H9 (cell line): ENCODE results near the gene DDX27. TPM values are rescaled to one million over a fixed set of nuclear protein-coding genes. Genes with fewer than 3 reads are reported as not detected.

Source experiments
- DNase-seq: peaks from one replicate; pipeline ENCODE4 v3.0.0-alpha.2; 2017
- H2AFZ ChIP-seq: one replicate; pipeline ENCODE4 v1.6.1; 2013; ENCODE audit warnings: mild to moderate bottlenecking, low read length, control low read depth, moderate library complexity
- H2AK5ac ChIP-seq: 2 replicates; pipeline ENCODE4 v1.6.1; 2013; ENCODE audit warnings: low read length, control low read depth, mixed read lengths; ENCODE audit not compliant: insufficient read length
- H2BK120ac ChIP-seq: one replicate; pipeline ENCODE4 v1.6.1; 2013; ENCODE audit warnings: low read depth, mild to moderate bottlenecking, low read length, control low read depth, inconsistent platforms; ENCODE audit not compliant: poor library complexity, severe bottlenecking
- H2BK12ac ChIP-seq: 2 replicates; pipeline ENCODE4 v1.6.1; 2013; ENCODE audit warnings: low read length, control low read depth, mixed read lengths, low read depth; ENCODE audit not compliant: insufficient read length
- H2BK15ac ChIP-seq: 2 replicates; pipeline ENCODE4 v1.6.1; 2013; ENCODE audit warnings: low read depth, low read length, control low read depth
- H2BK20ac ChIP-seq: one replicate; pipeline ENCODE4 v1.6.1; 2013; ENCODE audit warnings: low read depth, mild to moderate bottlenecking, low read length, control low read depth, inconsistent platforms; ENCODE audit not compliant: poor library complexity, severe bottlenecking
- H2BK5ac ChIP-seq: 2 replicates; pipeline ENCODE4 v1.6.1; 2013; ENCODE audit warnings: low read length, control low read depth, mixed read lengths; ENCODE audit not compliant: insufficient read length
- H3K14ac ChIP-seq: 2 replicates; pipeline ENCODE4 v1.6.1; 2013; ENCODE audit warnings: low read length, control low read depth; ENCODE audit not compliant: insufficient read depth
- H3K18ac ChIP-seq: 2 replicates; pipeline ENCODE4 v1.6.1; 2013; ENCODE audit warnings: low read depth, mild to moderate bottlenecking, mixed read lengths, low read length, control low read depth; ENCODE audit not compliant: insufficient read length
- H3K23ac ChIP-seq: 2 replicates; pipeline ENCODE4 v1.6.1; 2013; ENCODE audit warnings: low read length, control low read depth, mixed read lengths, low read depth; ENCODE audit not compliant: insufficient read length
- H3K23me2 ChIP-seq: 2 replicates; pipeline ENCODE4 v1.6.1; 2013; ENCODE audit warnings: low read depth, mild to moderate bottlenecking, mixed read lengths, low read length, control low read depth; ENCODE audit not compliant: insufficient read length, poor library complexity, severe bottlenecking
- H3K27ac ChIP-seq: 2 replicates; pipeline ENCODE4 v1.5.1; 2013; ENCODE audit warnings: low read length, control low read depth, mixed read lengths, low read depth; ENCODE audit not compliant: insufficient read length
- H3K27me3 ChIP-seq: 2 replicates; pipeline ENCODE4 v1.6.1; 2013; ENCODE audit warnings: low read length, control low read depth, inconsistent platforms; ENCODE audit not compliant: insufficient read depth
- H3K4ac ChIP-seq: 2 replicates; pipeline ENCODE4 v1.6.1; 2013; ENCODE audit warnings: low read depth, mild to moderate bottlenecking, control low read depth, inconsistent platforms, low read length, moderate library complexity
- H3K4me1 ChIP-seq: 2 replicates; pipeline ENCODE4 v1.6.1; 2013; ENCODE audit warnings: low read length, control low read depth, inconsistent platforms; ENCODE audit not compliant: insufficient read depth
- H3K4me2 ChIP-seq: 2 replicates; pipeline ENCODE4 v1.6.1; 2013; ENCODE audit warnings: low read length, control low read depth, mixed read lengths; ENCODE audit not compliant: insufficient read length, insufficient read depth
- H3K56ac ChIP-seq: 2 replicates; pipeline ENCODE4 v1.6.1; 2013; ENCODE audit warnings: low read depth, mild to moderate bottlenecking, mixed read lengths, low read length, control low read depth; ENCODE audit not compliant: insufficient read length
- H3K79me1 ChIP-seq: 2 replicates; pipeline ENCODE4 v1.6.1; 2013; ENCODE audit warnings: low read depth, mild to moderate bottlenecking, moderate library complexity, low read length, control low read depth, inconsistent platforms; ENCODE audit not compliant: insufficient read depth, poor library complexity, severe bottlenecking
- H3K79me2 ChIP-seq: 2 replicates; pipeline ENCODE4 v1.6.1; 2013; ENCODE audit warnings: low read length, control low read depth, inconsistent platforms; ENCODE audit not compliant: insufficient read depth
- H3K9ac ChIP-seq: 2 replicates; pipeline ENCODE4 v1.6.1; 2013; ENCODE audit warnings: low read length, control low read depth, mixed read lengths; ENCODE audit not compliant: insufficient read length; ENCODE audit errors: extremely low read depth
- H3K9me3 ChIP-seq: one replicate; pipeline ENCODE4 v1.6.1; 2013; ENCODE audit warnings: low read depth, low read length, inconsistent platforms; ENCODE audit not compliant: control insufficient read depth
- H3T11ph ChIP-seq: one replicate; pipeline ENCODE4 v1.6.1; 2013; ENCODE audit warnings: mild to moderate bottlenecking, low read length, control low read depth, inconsistent platforms
- H4K20me1 ChIP-seq: one replicate; pipeline ENCODE4 v1.6.1; 2013; ENCODE audit not compliant: control insufficient read depth, insufficient read length, insufficient read depth
- H4K5ac ChIP-seq: 2 replicates; pipeline ENCODE4 v1.6.1; 2013; ENCODE audit warnings: low read depth, mild to moderate bottlenecking, mixed read lengths, low read length, control low read depth; ENCODE audit not compliant: insufficient read length
- H4K8ac ChIP-seq: replicated peaks from 2 replicates; pipeline ENCODE4 v1.6.1; 2013; ENCODE audit warnings: low read length, control low read depth, mixed read lengths, low read depth; ENCODE audit not compliant: insufficient read length
- H4K91ac ChIP-seq: 2 replicates; pipeline ENCODE4 v1.6.1; 2013; ENCODE audit warnings: low read depth, mild to moderate bottlenecking, moderate library complexity, mixed read lengths, low read length, control low read depth; ENCODE audit not compliant: insufficient read length
- H3K27ac Mint-ChIP-seq, 3 experiments: 2 replicates in 2 of 3; 3 replicates in 1 of 3; pipeline ENCODE4 v1.8.0; 2020 to 2021; ENCODE audit warnings: mixed read lengths in 3 of 3, mild to moderate bottlenecking in 1 of 3, moderate library complexity in 1 of 3
- H3K27me3 Mint-ChIP-seq: 2 replicates; pipeline ENCODE4 v1.8.0; 2021; ENCODE audit warnings: low read depth, mild to moderate bottlenecking, moderate library complexity, mixed read lengths
- H3K36me3 Mint-ChIP-seq, 3 experiments: 2 replicates in 2 of 3; 3 replicates in 1 of 3; pipeline ENCODE4 v1.8.0; 2020 to 2021; ENCODE audit warnings: low read depth in 3 of 3, mixed read lengths in 3 of 3; ENCODE audit not compliant: insufficient read depth in 1 of 3
- H3K4me1 Mint-ChIP-seq, 2 experiments: 2 replicates each; pipeline ENCODE4 v1.8.0; 2020; ENCODE audit warnings: mixed read lengths in 2 of 2
- H3K4me3 Mint-ChIP-seq, 2 experiments: 2 replicates in 1 of 2; 3 replicates in 1 of 2; pipeline ENCODE4 v1.8.0; 2020 to 2021; ENCODE audit warnings: mild to moderate bottlenecking in 2 of 2, mixed read lengths in 2 of 2, moderate library complexity in 1 of 2
- H3K9me3 Mint-ChIP-seq, 2 experiments: 2 replicates in 1 of 2; 3 replicates in 1 of 2; pipeline ENCODE4 v1.8.0; 2020; ENCODE audit warnings: mild to moderate bottlenecking in 2 of 2, mixed read lengths in 2 of 2, moderate library complexity in 1 of 2
- CTCF ChIP-seq: fragments of 200-600 bp; sonication (generic); conservative IDR thresholded peaks from 3 replicates; pipeline ENCODE4 v1.8.0; 2021; ENCODE audit warnings: antibody characterized with exemption, mild to moderate bottlenecking
- WGBS: extraction: QIAGEN DNeasy Blood & Tissue Kit; methylation state at CpG from one replicate; pipeline ENCODE4 v1.1.7; 2013; ENCODE audit warnings: missing lambda C conversion rate, low lambda C conversion rate, mixed read lengths; ENCODE audit not compliant: insufficient read length; ENCODE audit errors: extremely low coverage; 5-methylcytosine and 5-hydroxymethylcytosine counted together
- total RNA-seq: library from RNA; stranded (reverse); gene quantifications from 2 replicates; pipeline ENCODE4 v1.2.1, GENCODE V29; 2021

The DDX27 gene
- total RNA-seq, 1 experiment from 2014 or later = 46.9 TPM

GRCh38 chr20:49229381-49229780 is 10.2 kb downstream of the DDX27 start:
- H3K27ac Mint-ChIP-seq = peak overlapping the region in 1 of 3 experiments; percentile 31; a peak in 2 of 7 replicates
- Histone ChIP-seq H3K14ac (no peak overlapping the region), H4K8ac (no peak overlapping the region), H4K91ac (no peak overlapping the region), H3K23me2 (no peaks in the 10 kb centered on the region), H3K27me3 (no peaks in the 10 kb centered on the region), H2BK120ac (no peak overlapping the region), H3K9ac (no peak overlapping the region), H3T11ph (no peak overlapping the region), H2BK15ac (no peak overlapping the region), H3K4ac (no peak overlapping the region), H3K56ac (no peak overlapping the region), H2AK5ac (no peak overlapping the region), H4K5ac (no peak overlapping the region), H3K18ac (no peak overlapping the region), H2BK20ac (no peak overlapping the region), H3K23ac (no peak overlapping the region), H3K4me1 (no peaks in the 10 kb centered on the region), H2BK5ac (no peak overlapping the region), H3K4me2 (no peak overlapping the region), H2AFZ (no peak overlapping the region), H4K20me1 (no peaks in the 10 kb centered on the region), H3K27ac (no peak overlapping the region), H3K9me3 (no peaks in the 10 kb centered on the region), H3K79me2 (no peaks in the 10 kb centered on the region), H2BK12ac (no peak overlapping the region), H3K79me1 (no peaks in the 10 kb centered on the region)
- no CpG with 5 or more reads among the region's 2 CpGs for WGBS
- peaks cover 47 to 87% (median 80%) of the 10 kb centered on the region in 3 experiments for H3K36me3 Mint-ChIP-seq
- TF ChIP-seq CTCF = no peak
- no peak for DNase-seq
- no peaks in the 10 kb centered on the region for H3K4me1 Mint-ChIP-seq
- H3K27me3 Mint-ChIP-seq = no peaks in the 10 kb centered on the region
- no peak overlapping the region for H3K4me3 Mint-ChIP-seq
- H3K9me3 Mint-ChIP-seq = no peaks in the 10 kb centered on the region
